Right atrium auricular region (tissue), 2 donors: Measurements from ENCODE around the gene ANKFY1. TPM values are rescaled to one million over a fixed set of nuclear protein-coding genes. Genes with fewer than 3 reads are reported as not detected.

Experiments used
- DNase-seq: peaks from one replicate; pipeline ENCODE4 v3.0.0-alpha.2; 2019; ENCODE audit warnings: low spot score
- H3K27ac ChIP-seq, 2 donors: fragments of 200-600 bp; sonication (generic); 1 replicate in 1 of 2; 2 replicates in 1 of 2; pipeline ENCODE4 v1.5.1; 2016 to 2019
- H3K27me3 ChIP-seq, 2 donors: fragments of 200-600 bp; sonication (generic); one replicate each; pipeline versions ENCODE4 v1.5.1 to v1.6.0; 2017 to 2019
- H3K36me3 ChIP-seq: fragments of 200-600 bp; sonication (generic); one replicate; pipeline ENCODE4 v1.5.1; 2016
- H3K4me1 ChIP-seq, 2 donors: fragments of 200-600 bp; sonication (generic); one replicate each; pipeline versions ENCODE4 v1.5.1 to v1.6.0; 2017 to 2019
- H3K4me3 ChIP-seq, 2 donors: fragments of 200-600 bp; sonication (generic); 1 replicate in 1 of 2; 2 replicates in 1 of 2; pipeline ENCODE4 v1.5.1; 2017 to 2019; ENCODE audit warnings: mild to moderate bottlenecking in 1 of 2, moderate library complexity in 1 of 2
- H3K9me3 ChIP-seq, 2 donors: fragments of 200-600 bp; sonication (generic); one replicate each; pipeline ENCODE4 v1.5.1; 2019
- total RNA-seq, 2 donors: library from RNA; depleted of rRNA; stranded (reverse); fragments of >200 nt; gene quantifications; one replicate each; pipeline ENCODE4 v1.1.0, GENCODE V29; 2016
- TF ChIP-seq, protein P1 (sequence below), 2 donors: fragments of 200-600 bp; sonication (generic); IDR thresholded peaks; one replicate each; pipeline ENCODE4 v1.5.1; 2019; ENCODE audit warnings: antibody characterized with exemption in 2 of 2

ANKFY1 gene
- total RNA-seq, 2 donors from 2014 or later: 13.9 to 16.7 TPM

DNA sequence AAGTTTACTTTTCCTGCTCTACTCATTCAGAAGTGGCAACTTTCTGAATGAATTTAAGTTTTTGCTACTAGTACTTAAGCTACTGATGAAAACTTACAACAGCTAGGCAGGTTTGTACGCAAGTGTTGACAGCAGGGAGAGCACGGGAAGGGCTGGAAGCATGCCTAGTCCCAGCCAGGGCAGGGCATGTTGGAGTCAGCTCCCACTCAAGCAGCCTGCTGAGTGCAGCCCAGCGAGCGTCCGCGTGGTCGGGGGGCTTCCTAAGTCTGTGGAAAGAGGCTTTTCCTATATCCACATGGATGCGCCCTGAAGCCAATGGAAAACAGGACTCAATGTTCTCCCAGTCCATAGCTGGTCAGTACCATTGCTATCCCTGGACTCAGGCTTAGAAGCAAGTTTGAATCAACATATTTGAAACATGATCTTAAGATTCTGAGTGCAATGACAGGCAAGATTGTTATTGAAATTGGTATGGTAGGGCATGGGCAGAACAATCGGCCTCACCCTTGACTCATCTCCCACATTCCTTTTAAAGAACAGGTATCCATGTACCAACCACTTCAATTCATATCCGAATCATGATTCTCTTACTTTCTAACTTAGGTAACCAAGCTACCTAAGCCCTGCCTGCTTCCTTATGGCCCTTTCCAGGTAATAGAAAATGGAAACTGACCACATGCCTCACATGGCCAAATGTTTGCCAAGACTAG, 98.3 kb downstream of the ANKFY1 start:
- Histone ChIP-seq H3K27ac (no peak overlapping the region), H3K4me3 (no peak overlapping the region), H3K36me3 (peaks cover 50% of the 10 kb centered on the region), H3K4me1 (peaks cover 0 to 40% of the 10 kb centered on the region in 2 donors), H3K27me3 (no peaks in the 10 kb centered on the region), H3K9me3 (no peaks in the 10 kb centered on the region)
- TF ChIP-seq, protein P1, sequence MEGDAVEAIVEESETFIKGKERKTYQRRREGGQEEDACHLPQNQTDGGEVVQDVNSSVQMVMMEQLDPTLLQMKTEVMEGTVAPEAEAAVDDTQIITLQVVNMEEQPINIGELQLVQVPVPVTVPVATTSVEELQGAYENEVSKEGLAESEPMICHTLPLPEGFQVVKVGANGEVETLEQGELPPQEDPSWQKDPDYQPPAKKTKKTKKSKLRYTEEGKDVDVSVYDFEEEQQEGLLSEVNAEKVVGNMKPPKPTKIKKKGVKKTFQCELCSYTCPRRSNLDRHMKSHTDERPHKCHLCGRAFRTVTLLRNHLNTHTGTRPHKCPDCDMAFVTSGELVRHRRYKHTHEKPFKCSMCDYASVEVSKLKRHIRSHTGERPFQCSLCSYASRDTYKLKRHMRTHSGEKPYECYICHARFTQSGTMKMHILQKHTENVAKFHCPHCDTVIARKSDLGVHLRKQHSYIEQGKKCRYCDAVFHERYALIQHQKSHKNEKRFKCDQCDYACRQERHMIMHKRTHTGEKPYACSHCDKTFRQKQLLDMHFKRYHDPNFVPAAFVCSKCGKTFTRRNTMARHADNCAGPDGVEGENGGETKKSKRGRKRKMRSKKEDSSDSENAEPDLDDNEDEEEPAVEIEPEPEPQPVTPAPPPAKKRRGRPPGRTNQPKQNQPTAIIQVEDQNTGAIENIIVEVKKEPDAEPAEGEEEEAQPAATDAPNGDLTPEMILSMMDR (IDR thresholded peaks at IDR 0.05): no peak
- DNase-seq: no peak

DNA sequence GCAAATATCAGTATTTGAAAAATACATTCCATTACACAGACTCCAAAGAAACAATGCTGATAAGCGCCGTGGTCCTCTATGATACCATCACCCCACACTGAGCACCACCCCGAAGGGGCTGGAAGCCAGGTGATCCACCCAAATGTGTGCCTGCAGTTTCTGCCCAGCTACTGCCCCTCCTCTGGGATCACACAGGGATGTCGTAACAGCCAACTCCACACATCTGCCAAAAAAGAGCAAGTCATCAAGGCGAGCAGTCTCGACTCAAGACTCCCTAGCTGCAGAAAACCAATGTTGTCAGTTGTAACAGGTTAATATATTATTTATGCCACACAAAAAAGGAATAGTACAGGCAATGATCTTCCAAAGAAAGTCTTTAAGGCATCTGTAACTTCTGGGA, 99.8 kb downstream of the ANKFY1 start:
- no peaks in the 10 kb centered on the region for H3K9me3 ChIP-seq
- no peak overlapping the region for H3K27ac ChIP-seq
- DNase-seq: peak; percentile 67
- no peaks in the 10 kb centered on the region for H3K27me3 ChIP-seq
- TF ChIP-seq, protein P1 (IDR thresholded peaks at IDR 0.05): no peak
- peaks cover 35% of the 10 kb centered on the region for H3K36me3 ChIP-seq
- H3K4me3 ChIP-seq: no peak overlapping the region
- H3K4me1 ChIP-seq: peaks cover 0 to 40% of the 10 kb centered on the region in 2 donors

DNA sequence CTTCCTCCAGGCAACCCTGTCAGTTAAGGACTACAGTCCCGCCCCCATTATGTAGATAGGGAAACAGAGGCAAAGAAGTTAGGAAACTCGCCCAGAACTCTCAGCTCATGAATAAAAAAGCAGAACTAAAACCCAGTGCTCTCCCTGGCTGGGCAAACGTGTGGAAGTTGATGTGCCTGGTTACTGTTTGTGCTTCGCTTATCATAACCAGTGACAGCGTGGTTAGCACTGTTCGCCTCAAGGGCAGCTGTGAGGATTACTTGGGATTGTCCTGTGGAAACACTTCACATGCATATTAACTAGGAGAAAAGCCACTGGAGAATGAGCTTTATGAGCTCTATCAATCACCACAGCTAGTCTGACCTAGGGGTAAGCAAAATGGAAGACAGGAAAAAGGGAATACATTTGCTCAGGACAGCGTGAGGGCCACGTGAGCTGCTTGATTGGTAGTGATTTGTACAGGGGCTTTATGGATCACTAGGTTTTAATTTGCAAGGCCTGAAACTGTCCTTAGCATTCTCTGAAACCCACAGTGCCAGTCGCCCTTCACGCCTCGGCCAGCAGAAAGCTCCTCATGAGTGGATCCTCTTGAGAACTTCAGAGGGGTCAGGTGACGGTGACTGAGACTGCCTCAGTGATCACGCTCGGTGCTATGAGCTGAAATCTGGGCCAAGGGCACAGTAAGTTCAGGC, 100.9 kb downstream of the ANKFY1 start:
- DNase-seq: no peak
- Histone ChIP-seq H3K4me3 (no peak overlapping the region), H3K36me3 (peaks cover 24% of the 10 kb centered on the region), H3K4me1 (peaks cover 0 to 40% of the 10 kb centered on the region in 2 donors), H3K27me3 (no peaks in the 10 kb centered on the region), H3K27ac (peak overlapping the region in 1 of 2 donors; percentile 23), H3K9me3 (no peaks in the 10 kb centered on the region)
- TF ChIP-seq, protein P1 (IDR thresholded peaks at IDR 0.05): no peak

DNA sequence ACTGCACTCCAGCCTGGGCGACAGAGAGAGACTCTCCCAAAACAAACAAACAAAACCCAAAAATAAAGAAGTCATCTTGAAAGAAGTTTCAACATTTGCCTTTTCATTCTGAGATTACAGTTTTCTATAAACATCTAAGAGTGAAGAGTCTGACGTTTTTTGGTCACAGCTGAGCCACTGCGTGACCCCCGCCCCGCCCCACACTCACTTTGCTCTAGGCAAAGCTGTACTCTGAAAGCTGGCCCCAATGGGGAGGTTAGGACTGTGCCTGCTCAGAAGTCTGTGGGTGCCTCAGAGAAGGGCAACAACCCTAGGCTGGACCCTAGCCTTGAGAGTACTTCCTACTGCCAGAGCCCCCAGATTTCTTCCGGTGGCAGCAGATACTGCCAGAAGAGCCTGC, 101.5 kb downstream of the ANKFY1 start:
- Histone ChIP-seq H3K27me3 (no peaks in the 10 kb centered on the region), H3K36me3 (peaks cover 18% of the 10 kb centered on the region), H3K27ac (peak overlapping the region in 1 of 2 donors; percentile 23), H3K9me3 (no peaks in the 10 kb centered on the region), H3K4me1 (peaks cover 0 to 40% of the 10 kb centered on the region in 2 donors), H3K4me3 (no peak overlapping the region)
- TF ChIP-seq, protein P1 (IDR thresholded peaks at IDR 0.05): no peak
- no peak for DNase-seq

DNA sequence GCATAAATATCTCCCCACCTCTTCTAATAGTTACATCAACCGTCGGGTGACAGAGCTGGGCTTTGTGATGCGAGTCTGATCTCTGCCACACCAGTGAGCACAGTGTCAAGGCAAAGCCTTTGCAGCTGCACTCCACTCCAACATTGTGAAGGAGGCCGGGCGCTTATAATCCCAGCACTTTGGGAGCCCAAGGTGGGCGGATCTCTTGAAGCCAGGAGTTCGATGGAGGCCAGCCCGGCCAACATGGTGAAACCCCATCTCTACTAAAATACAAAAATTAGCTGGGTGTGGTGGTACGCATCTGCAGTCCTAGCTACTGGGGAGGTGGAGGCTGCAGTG, 101.8 kb downstream of the ANKFY1 start:
- H3K27ac ChIP-seq: peak overlapping the region in 1 of 2 donors; percentile 23
- no peaks in the 10 kb centered on the region for H3K27me3 ChIP-seq
- peaks cover 0 to 40% of the 10 kb centered on the region in 2 donors for H3K4me1 ChIP-seq
- H3K4me3 ChIP-seq: no peak overlapping the region
- TF ChIP-seq, protein P1 (IDR thresholded peaks at IDR 0.05): no peak
- H3K9me3 ChIP-seq: no peaks in the 10 kb centered on the region
- peaks cover 15% of the 10 kb centered on the region for H3K36me3 ChIP-seq
- no peak for DNase-seq
